H9 (cell line): Measurements from ENCODE around the gene CEP85L. TPM values are rescaled to one million over a fixed set of nuclear protein-coding genes. Genes with fewer than 3 reads are reported as not detected.

Source experiments
- DNase-seq: peaks from one replicate; pipeline ENCODE4 v3.0.0-alpha.2; 2017
- H2AFZ ChIP-seq: one replicate; pipeline ENCODE4 v1.6.1; 2013; ENCODE audit warnings: mild to moderate bottlenecking, low read length, control low read depth, moderate library complexity
- H2AK5ac ChIP-seq: 2 replicates; pipeline ENCODE4 v1.6.1; 2013; ENCODE audit warnings: low read length, control low read depth, mixed read lengths; ENCODE audit not compliant: insufficient read length
- H2BK120ac ChIP-seq: one replicate; pipeline ENCODE4 v1.6.1; 2013; ENCODE audit warnings: low read depth, mild to moderate bottlenecking, low read length, control low read depth, inconsistent platforms; ENCODE audit not compliant: poor library complexity, severe bottlenecking
- H2BK12ac ChIP-seq: 2 replicates; pipeline ENCODE4 v1.6.1; 2013; ENCODE audit warnings: low read length, control low read depth, mixed read lengths, low read depth; ENCODE audit not compliant: insufficient read length
- H2BK15ac ChIP-seq: 2 replicates; pipeline ENCODE4 v1.6.1; 2013; ENCODE audit warnings: low read depth, low read length, control low read depth
- H2BK20ac ChIP-seq: one replicate; pipeline ENCODE4 v1.6.1; 2013; ENCODE audit warnings: low read depth, mild to moderate bottlenecking, low read length, control low read depth, inconsistent platforms; ENCODE audit not compliant: poor library complexity, severe bottlenecking
- H2BK5ac ChIP-seq: 2 replicates; pipeline ENCODE4 v1.6.1; 2013; ENCODE audit warnings: low read length, control low read depth, mixed read lengths; ENCODE audit not compliant: insufficient read length
- H3K14ac ChIP-seq: 2 replicates; pipeline ENCODE4 v1.6.1; 2013; ENCODE audit warnings: low read length, control low read depth; ENCODE audit not compliant: insufficient read depth
- H3K18ac ChIP-seq: 2 replicates; pipeline ENCODE4 v1.6.1; 2013; ENCODE audit warnings: low read depth, mild to moderate bottlenecking, mixed read lengths, low read length, control low read depth; ENCODE audit not compliant: insufficient read length
- H3K23ac ChIP-seq: 2 replicates; pipeline ENCODE4 v1.6.1; 2013; ENCODE audit warnings: low read length, control low read depth, mixed read lengths, low read depth; ENCODE audit not compliant: insufficient read length
- H3K23me2 ChIP-seq: 2 replicates; pipeline ENCODE4 v1.6.1; 2013; ENCODE audit warnings: low read depth, mild to moderate bottlenecking, mixed read lengths, low read length, control low read depth; ENCODE audit not compliant: insufficient read length, poor library complexity, severe bottlenecking
- H3K27ac ChIP-seq: 2 replicates; pipeline ENCODE4 v1.5.1; 2013; ENCODE audit warnings: low read length, control low read depth, mixed read lengths, low read depth; ENCODE audit not compliant: insufficient read length
- H3K27me3 ChIP-seq: 2 replicates; pipeline ENCODE4 v1.6.1; 2013; ENCODE audit warnings: low read length, control low read depth, inconsistent platforms; ENCODE audit not compliant: insufficient read depth
- H3K4ac ChIP-seq: 2 replicates; pipeline ENCODE4 v1.6.1; 2013; ENCODE audit warnings: low read depth, mild to moderate bottlenecking, control low read depth, inconsistent platforms, low read length, moderate library complexity
- H3K4me1 ChIP-seq: 2 replicates; pipeline ENCODE4 v1.6.1; 2013; ENCODE audit warnings: low read length, control low read depth, inconsistent platforms; ENCODE audit not compliant: insufficient read depth
- H3K4me2 ChIP-seq: 2 replicates; pipeline ENCODE4 v1.6.1; 2013; ENCODE audit warnings: low read length, control low read depth, mixed read lengths; ENCODE audit not compliant: insufficient read length, insufficient read depth
- H3K56ac ChIP-seq: 2 replicates; pipeline ENCODE4 v1.6.1; 2013; ENCODE audit warnings: low read depth, mild to moderate bottlenecking, mixed read lengths, low read length, control low read depth; ENCODE audit not compliant: insufficient read length
- H3K79me1 ChIP-seq: 2 replicates; pipeline ENCODE4 v1.6.1; 2013; ENCODE audit warnings: low read depth, mild to moderate bottlenecking, moderate library complexity, low read length, control low read depth, inconsistent platforms; ENCODE audit not compliant: insufficient read depth, poor library complexity, severe bottlenecking
- H3K79me2 ChIP-seq: 2 replicates; pipeline ENCODE4 v1.6.1; 2013; ENCODE audit warnings: low read length, control low read depth, inconsistent platforms; ENCODE audit not compliant: insufficient read depth
- H3K9ac ChIP-seq: 2 replicates; pipeline ENCODE4 v1.6.1; 2013; ENCODE audit warnings: low read length, control low read depth, mixed read lengths; ENCODE audit not compliant: insufficient read length; ENCODE audit errors: extremely low read depth
- H3K9me3 ChIP-seq: one replicate; pipeline ENCODE4 v1.6.1; 2013; ENCODE audit warnings: low read depth, low read length, inconsistent platforms; ENCODE audit not compliant: control insufficient read depth
- H3T11ph ChIP-seq: one replicate; pipeline ENCODE4 v1.6.1; 2013; ENCODE audit warnings: mild to moderate bottlenecking, low read length, control low read depth, inconsistent platforms
- H4K20me1 ChIP-seq: one replicate; pipeline ENCODE4 v1.6.1; 2013; ENCODE audit not compliant: control insufficient read depth, insufficient read length, insufficient read depth
- H4K5ac ChIP-seq: 2 replicates; pipeline ENCODE4 v1.6.1; 2013; ENCODE audit warnings: low read depth, mild to moderate bottlenecking, mixed read lengths, low read length, control low read depth; ENCODE audit not compliant: insufficient read length
- H4K8ac ChIP-seq: replicated peaks from 2 replicates; pipeline ENCODE4 v1.6.1; 2013; ENCODE audit warnings: low read length, control low read depth, mixed read lengths, low read depth; ENCODE audit not compliant: insufficient read length
- H4K91ac ChIP-seq: 2 replicates; pipeline ENCODE4 v1.6.1; 2013; ENCODE audit warnings: low read depth, mild to moderate bottlenecking, moderate library complexity, mixed read lengths, low read length, control low read depth; ENCODE audit not compliant: insufficient read length
- H3K27ac Mint-ChIP-seq, 3 experiments: 2 replicates in 2 of 3; 3 replicates in 1 of 3; pipeline ENCODE4 v1.8.0; 2020 to 2021; ENCODE audit warnings: mixed read lengths in 3 of 3, mild to moderate bottlenecking in 1 of 3, moderate library complexity in 1 of 3
- H3K27me3 Mint-ChIP-seq: 2 replicates; pipeline ENCODE4 v1.8.0; 2021; ENCODE audit warnings: low read depth, mild to moderate bottlenecking, moderate library complexity, mixed read lengths
- H3K36me3 Mint-ChIP-seq, 3 experiments: 2 replicates in 2 of 3; 3 replicates in 1 of 3; pipeline ENCODE4 v1.8.0; 2020 to 2021; ENCODE audit warnings: low read depth in 3 of 3, mixed read lengths in 3 of 3; ENCODE audit not compliant: insufficient read depth in 1 of 3
- H3K4me1 Mint-ChIP-seq, 2 experiments: 2 replicates each; pipeline ENCODE4 v1.8.0; 2020; ENCODE audit warnings: mixed read lengths in 2 of 2
- H3K4me3 Mint-ChIP-seq, 2 experiments: 2 replicates in 1 of 2; 3 replicates in 1 of 2; pipeline ENCODE4 v1.8.0; 2020 to 2021; ENCODE audit warnings: mild to moderate bottlenecking in 2 of 2, mixed read lengths in 2 of 2, moderate library complexity in 1 of 2
- H3K9me3 Mint-ChIP-seq, 2 experiments: 2 replicates in 1 of 2; 3 replicates in 1 of 2; pipeline ENCODE4 v1.8.0; 2020; ENCODE audit warnings: mild to moderate bottlenecking in 2 of 2, mixed read lengths in 2 of 2, moderate library complexity in 1 of 2
- WGBS: extraction: QIAGEN DNeasy Blood & Tissue Kit; methylation state at CpG from one replicate; pipeline ENCODE4 v1.1.7; 2013; ENCODE audit warnings: missing lambda C conversion rate, low lambda C conversion rate, mixed read lengths; ENCODE audit not compliant: insufficient read length; ENCODE audit errors: extremely low coverage; 5-methylcytosine and 5-hydroxymethylcytosine counted together
- total RNA-seq: library from RNA; stranded (reverse); gene quantifications from 2 replicates; pipeline ENCODE4 v1.2.1, GENCODE V29; 2021
- TF ChIP-seq, protein P1 (sequence below): fragments of 200-600 bp; sonication (generic); conservative IDR thresholded peaks from 3 replicates; pipeline ENCODE4 v1.8.0; 2021; ENCODE audit warnings: antibody characterized with exemption, mild to moderate bottlenecking

Gene CEP85L
- total RNA-seq, 1 experiment from 2014 or later, result 3.8 TPM

DNA sequence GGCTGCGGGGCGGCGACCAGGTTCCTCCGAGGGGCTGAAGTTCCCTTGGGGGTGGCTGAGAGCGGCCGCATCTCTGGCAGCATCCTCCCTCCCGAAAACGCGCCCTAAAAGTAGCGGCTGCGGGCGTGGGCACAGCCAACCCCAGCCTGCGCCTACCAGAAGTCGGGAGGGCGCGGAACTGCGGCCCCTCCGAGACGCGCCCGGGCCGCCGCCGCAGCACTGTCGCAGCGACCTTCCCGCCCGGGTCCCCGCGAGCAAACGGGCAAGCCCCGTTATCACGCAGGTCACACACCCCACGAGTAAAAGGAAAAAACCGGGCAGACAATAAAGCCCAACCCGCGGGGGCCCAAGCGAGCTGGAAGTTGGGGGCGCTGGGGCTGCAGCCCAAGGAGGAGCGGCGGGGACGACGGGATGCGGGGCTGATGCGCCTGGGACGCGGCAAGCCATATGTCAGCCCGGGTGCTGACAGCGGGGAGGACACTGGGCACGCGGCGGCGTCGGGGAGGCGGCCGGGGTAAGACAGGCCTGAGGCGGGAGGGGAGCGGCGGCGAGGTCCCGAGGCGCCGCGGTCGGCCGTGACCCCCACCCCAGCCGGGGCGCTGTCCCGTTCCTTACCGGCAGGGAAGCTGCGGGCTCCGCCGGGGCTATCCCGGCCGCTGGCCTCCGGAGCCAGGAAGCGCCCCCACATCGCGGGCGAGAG is 659 bp downstream of the CEP85L start:
- Histone ChIP-seq H2AK5ac (no peak overlapping the region), H4K5ac (no peak overlapping the region), H3K79me2 (no peaks in the 10 kb centered on the region), H3K56ac (no peak overlapping the region), H3K79me1 (no peaks in the 10 kb centered on the region), H2BK12ac (no peak overlapping the region), H3K27me3 (no peaks in the 10 kb centered on the region), H3K4me2 (peak overlapping the region; percentile 76), H3K14ac (no peak overlapping the region), H4K91ac (no peak overlapping the region), H4K20me1 (no peaks in the 10 kb centered on the region), H3K23me2 (peaks cover 6% of the 10 kb centered on the region), H3T11ph (no peak overlapping the region), H2BK5ac (no peak overlapping the region), H3K27ac (no peak overlapping the region), H2AFZ (no peak overlapping the region), H2BK15ac (no peak overlapping the region), H3K4me1 (no peaks in the 10 kb centered on the region), H4K8ac (no peak overlapping the region), H2BK120ac (no peak overlapping the region), H3K18ac (peak overlapping the region; percentile 24), H3K4ac (no peak overlapping the region), H3K9me3 (no peaks in the 10 kb centered on the region), H3K23ac (no peak overlapping the region), H2BK20ac (no peak overlapping the region), H3K9ac (peak overlapping the region; percentile 63)
- DNase-seq, result peak; percentile 59
- H3K27me3 Mint-ChIP-seq, result no peaks in the 10 kb centered on the region
- peaks cover 18 to 21% of the 10 kb centered on the region in 2 experiments for H3K4me1 Mint-ChIP-seq
- TF ChIP-seq, protein P1, sequence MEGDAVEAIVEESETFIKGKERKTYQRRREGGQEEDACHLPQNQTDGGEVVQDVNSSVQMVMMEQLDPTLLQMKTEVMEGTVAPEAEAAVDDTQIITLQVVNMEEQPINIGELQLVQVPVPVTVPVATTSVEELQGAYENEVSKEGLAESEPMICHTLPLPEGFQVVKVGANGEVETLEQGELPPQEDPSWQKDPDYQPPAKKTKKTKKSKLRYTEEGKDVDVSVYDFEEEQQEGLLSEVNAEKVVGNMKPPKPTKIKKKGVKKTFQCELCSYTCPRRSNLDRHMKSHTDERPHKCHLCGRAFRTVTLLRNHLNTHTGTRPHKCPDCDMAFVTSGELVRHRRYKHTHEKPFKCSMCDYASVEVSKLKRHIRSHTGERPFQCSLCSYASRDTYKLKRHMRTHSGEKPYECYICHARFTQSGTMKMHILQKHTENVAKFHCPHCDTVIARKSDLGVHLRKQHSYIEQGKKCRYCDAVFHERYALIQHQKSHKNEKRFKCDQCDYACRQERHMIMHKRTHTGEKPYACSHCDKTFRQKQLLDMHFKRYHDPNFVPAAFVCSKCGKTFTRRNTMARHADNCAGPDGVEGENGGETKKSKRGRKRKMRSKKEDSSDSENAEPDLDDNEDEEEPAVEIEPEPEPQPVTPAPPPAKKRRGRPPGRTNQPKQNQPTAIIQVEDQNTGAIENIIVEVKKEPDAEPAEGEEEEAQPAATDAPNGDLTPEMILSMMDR, result peak; percentile 34; the same call in 2 of the 3 replicates
- no peaks in the 10 kb centered on the region for H3K9me3 Mint-ChIP-seq
- H3K27ac Mint-ChIP-seq, result no peak overlapping the region
- peak overlapping the region; percentile 74 to 88 for H3K4me3 Mint-ChIP-seq
- WGBS, result no CpG with 5 or more reads among the region's 80 CpGs
- H3K36me3 Mint-ChIP-seq, result no peaks in the 10 kb centered on the region
